Measurements from ENCODE around the gene BRD9. TPM values are rescaled to one million over a fixed set of nuclear protein-coding genes. Genes with fewer than 3 reads are reported as not detected.

The BRD9 gene
- total RNA-seq, 2 donors from 2014 or later, result 15.0 to 16.1 TPM

DNA sequence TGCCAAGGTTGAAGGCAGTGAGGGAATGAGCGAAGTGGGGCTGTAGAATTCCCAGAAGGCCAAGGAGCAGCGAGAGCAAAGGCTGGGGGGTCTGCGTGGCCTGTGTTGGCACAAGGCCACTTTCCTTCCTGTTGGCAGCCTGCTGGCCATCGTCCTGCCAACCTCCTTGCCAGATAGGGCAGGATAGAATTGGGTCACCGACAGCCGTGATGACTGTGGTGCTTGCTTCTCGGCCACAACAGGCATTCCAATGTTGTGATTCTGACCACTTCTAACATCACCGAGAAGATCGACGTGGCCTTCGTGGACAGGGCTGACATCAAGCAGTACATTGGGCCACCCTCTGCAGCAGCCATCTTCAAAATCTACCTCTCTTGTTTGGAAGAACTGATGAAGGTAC lies 19.0 kb upstream of the BRD9 start:
- H3K36me3 ChIP-seq, result no peaks in the 10 kb centered on the region
- no peaks in the 10 kb centered on the region for H3K9me3 ChIP-seq
- no peak for DNase-seq (ENCODE audit: low spot score)
- H3K4me1 ChIP-seq, result peaks cover 0 to 7% of the 10 kb centered on the region in 2 donors
- H3K27me3 ChIP-seq, result no peaks in the 10 kb centered on the region
- H3K27ac ChIP-seq, result no peak overlapping the region
- TF ChIP-seq, protein P1, sequence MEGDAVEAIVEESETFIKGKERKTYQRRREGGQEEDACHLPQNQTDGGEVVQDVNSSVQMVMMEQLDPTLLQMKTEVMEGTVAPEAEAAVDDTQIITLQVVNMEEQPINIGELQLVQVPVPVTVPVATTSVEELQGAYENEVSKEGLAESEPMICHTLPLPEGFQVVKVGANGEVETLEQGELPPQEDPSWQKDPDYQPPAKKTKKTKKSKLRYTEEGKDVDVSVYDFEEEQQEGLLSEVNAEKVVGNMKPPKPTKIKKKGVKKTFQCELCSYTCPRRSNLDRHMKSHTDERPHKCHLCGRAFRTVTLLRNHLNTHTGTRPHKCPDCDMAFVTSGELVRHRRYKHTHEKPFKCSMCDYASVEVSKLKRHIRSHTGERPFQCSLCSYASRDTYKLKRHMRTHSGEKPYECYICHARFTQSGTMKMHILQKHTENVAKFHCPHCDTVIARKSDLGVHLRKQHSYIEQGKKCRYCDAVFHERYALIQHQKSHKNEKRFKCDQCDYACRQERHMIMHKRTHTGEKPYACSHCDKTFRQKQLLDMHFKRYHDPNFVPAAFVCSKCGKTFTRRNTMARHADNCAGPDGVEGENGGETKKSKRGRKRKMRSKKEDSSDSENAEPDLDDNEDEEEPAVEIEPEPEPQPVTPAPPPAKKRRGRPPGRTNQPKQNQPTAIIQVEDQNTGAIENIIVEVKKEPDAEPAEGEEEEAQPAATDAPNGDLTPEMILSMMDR (IDR thresholded peaks at IDR 0.05), result no peak
- no peak overlapping the region for H3K4me3 ChIP-seq

GRCh38 chr5:910769-911160 lies 18.2 kb upstream of the BRD9 start:
- H3K36me3 ChIP-seq, result no peaks in the 10 kb centered on the region
- H3K27ac ChIP-seq, result no peak overlapping the region
- no peak for DNase-seq (ENCODE audit: low spot score)
- no peaks in the 10 kb centered on the region for H3K9me3 ChIP-seq
- H3K4me1 ChIP-seq, result peaks cover 0 to under 1% of the 10 kb centered on the region in 2 donors
- H3K4me3 ChIP-seq, result no peak overlapping the region
- TF ChIP-seq, protein P1 (IDR thresholded peaks at IDR 0.05), result no peak
- no peaks in the 10 kb centered on the region for H3K27me3 ChIP-seq

DNA sequence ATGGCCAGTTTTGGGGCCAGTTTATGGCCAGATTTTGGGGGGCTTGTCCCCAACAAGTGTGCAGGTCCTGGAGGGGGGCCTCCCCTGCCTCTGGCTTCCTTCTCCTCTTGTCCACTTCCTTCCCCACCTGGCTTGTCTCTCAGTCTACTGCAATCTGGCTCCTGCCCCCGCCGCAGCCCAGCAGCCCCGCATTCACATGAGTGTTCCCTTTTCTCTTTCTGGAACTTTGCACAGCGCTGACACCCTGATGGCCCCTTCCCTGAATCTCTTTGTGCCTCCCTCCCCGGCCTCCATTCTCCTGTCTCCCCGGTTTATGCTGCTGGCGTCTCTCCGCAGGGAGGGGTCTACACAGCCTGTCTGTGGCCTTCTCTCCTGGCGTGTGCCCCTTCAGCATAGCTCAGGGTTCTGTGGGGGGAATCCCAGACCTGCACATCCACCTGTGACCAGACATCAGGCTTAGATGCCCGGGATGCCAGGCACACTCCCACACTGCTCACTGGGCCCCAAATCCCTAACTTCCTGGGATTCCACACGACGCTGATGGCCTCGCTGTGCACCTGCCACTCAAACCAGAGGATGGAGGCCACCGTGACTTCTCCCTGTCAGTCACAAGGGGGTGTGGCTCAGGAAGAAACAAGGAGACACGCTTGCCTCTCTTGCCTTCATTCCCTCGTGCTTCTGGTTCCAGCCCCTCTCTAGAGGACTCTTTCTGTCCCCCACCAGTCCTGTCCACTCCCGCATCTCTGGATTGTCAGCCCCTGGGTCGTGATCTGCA lies 17.6 kb upstream of the BRD9 start:
- Histone ChIP-seq H3K36me3 (no peaks in the 10 kb centered on the region), H3K4me1 (no peaks in the 10 kb centered on the region), H3K4me3 (no peak overlapping the region), H3K9me3 (no peaks in the 10 kb centered on the region), H3K27me3 (no peaks in the 10 kb centered on the region), H3K27ac (no peak overlapping the region)
- TF ChIP-seq, protein P1 (IDR thresholded peaks at IDR 0.05), result no peak
- DNase-seq (ENCODE audit: low spot score), result no peak

DNA sequence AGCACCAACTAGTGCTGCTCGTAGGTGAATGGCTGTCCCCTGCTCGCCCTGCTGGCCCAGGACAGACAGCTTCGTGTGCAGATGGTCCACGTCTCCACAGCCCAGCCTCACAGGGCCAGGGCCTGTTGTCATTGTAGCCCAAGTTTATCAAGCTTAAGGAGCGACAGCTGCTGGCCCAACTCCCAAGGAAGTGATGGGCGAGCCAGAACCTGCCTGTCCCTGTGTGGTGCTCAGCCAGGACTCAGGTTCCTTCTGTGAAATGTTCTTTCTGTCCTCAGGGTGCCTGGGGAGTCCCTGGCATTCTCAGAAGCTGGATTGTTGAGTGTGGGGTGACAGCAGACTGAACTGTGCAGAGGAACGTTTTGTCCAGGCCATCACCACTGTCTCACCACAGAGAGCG lies 16.5 kb upstream of the BRD9 start:
- TF ChIP-seq, protein P1 (IDR thresholded peaks at IDR 0.05), result no peak
- no peak overlapping the region for H3K27ac ChIP-seq
- H3K4me1 ChIP-seq, result no peaks in the 10 kb centered on the region
- no peak for DNase-seq (ENCODE audit: low spot score)
- H3K9me3 ChIP-seq, result no peaks in the 10 kb centered on the region
- no peaks in the 10 kb centered on the region for H3K27me3 ChIP-seq
- no peak overlapping the region for H3K4me3 ChIP-seq
- no peaks in the 10 kb centered on the region for H3K36me3 ChIP-seq

DNA sequence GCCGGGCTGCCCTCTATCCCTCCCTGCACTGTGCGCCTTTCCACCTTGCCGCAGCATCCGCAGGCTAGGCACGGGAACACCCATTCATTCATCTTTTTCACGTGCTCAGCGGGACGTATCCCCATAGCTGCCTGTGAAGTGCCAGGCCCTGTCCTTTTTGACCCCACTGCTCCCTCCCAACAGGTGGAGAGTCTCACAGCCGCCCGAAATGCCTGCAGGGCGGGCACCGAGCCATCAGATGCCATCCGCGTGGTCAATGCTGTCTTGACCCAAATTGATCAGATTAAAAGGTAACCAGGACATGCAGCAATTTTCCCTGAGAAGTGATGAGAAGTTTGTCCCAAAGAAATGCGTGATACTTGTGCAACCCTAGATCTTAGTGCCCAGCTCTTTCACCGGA lies 15.6 kb upstream of the BRD9 start:
- no peak for DNase-seq (ENCODE audit: low spot score)
- H3K36me3 ChIP-seq, result no peaks in the 10 kb centered on the region
- no peak overlapping the region for H3K4me3 ChIP-seq
- no peaks in the 10 kb centered on the region for H3K9me3 ChIP-seq
- H3K4me1 ChIP-seq, result no peaks in the 10 kb centered on the region
- no peak overlapping the region for H3K27ac ChIP-seq
- TF ChIP-seq, protein P1 (IDR thresholded peaks at IDR 0.05), result no peak
- H3K27me3 ChIP-seq, result no peaks in the 10 kb centered on the region

Measured in right atrium auricular region (tissue), 2 donors.